A549 (cell line): ENCODE results near the gene ROBO1. TPM values are rescaled to one million over a fixed set of nuclear protein-coding genes. Genes with fewer than 3 reads are reported as not detected.

Source experiments
- ATAC-seq, 2 experiments: fragments of 200-7000 bp in 1 of 2; fragments of >200 bp in 1 of 2; cut with Nextera tagmentation in 1 of 2; cut with Tn5 transposase in 1 of 2; 3 replicates each; pipeline versions ENCODE4 v1.8.0 to v1.9.1; 2018 to 2020; ENCODE audit warnings: mild to moderate bottlenecking in 1 of 2, moderate library complexity in 1 of 2
- CTCF ChIA-PET: fragments of 300-600 bp; sonication (Branson Sonifier 250); formaldehyde crosslinking; extraction: SDS; loops from one replicate; lab custom pipeline; 2021; ENCODE audit warnings: antibody characterized with exemption, inconsistent platforms; lab: Yijun Ruan, JAX
- POLR2A ChIA-PET: fragments of 350-600 bp; formaldehyde crosslinking; extraction: SDS; loops from one replicate; lab custom pipeline; 2021; ENCODE audit warnings: antibody characterized with exemption, inconsistent platforms; lab: Yijun Ruan, JAX
- DNase-seq, 2 experiments: peaks; one replicate each; pipeline versions ENCODE4 v3.0.0 to v3.0.0-alpha.2; 2011 to 2016; ENCODE audit warnings: low read depth in 1 of 2, low spot score in 1 of 2
- FAIRE-seq: peaks from 2 replicates; lab custom pipeline; 2011; peaks lifted over from hg19 to GRCh38; lab: Jason Lieb, UNC
- H3K27ac ChIP-seq, 2 experiments: fragments of >200 bp; sonication (Bioruptor Twin); formaldehyde crosslinking; 3 replicates each; pipeline ENCODE4 v1.5.1; 2016 to 2017
- H3K4me1 ChIP-seq: fragments of >200 bp; sonication (Bioruptor Twin); formaldehyde crosslinking; 3 replicates; pipeline ENCODE4 v1.6.1; 2016
- H3K4me2 ChIP-seq: fragments of >200 bp; sonication (Bioruptor Twin); formaldehyde crosslinking; 3 replicates; pipeline ENCODE4 v1.6.1; 2016
- H3K4me3 ChIP-seq: fragments of >200 bp; sonication (Bioruptor Twin); formaldehyde crosslinking; 3 replicates; pipeline ENCODE4 v1.5.1; 2016
- H3K9me3 ChIP-seq: fragments of >200 bp; sonication (Bioruptor Twin); formaldehyde crosslinking; 3 replicates; pipeline ENCODE4 v1.6.1; 2016
- BHLHE40 ChIP-seq: IDR thresholded peaks from 2 replicates; pipeline ENCODE4 v1.6.1; 2012; ENCODE audit warnings: low read depth, low read length, inconsistent platforms
- CBX8 ChIP-seq: fragments of 200-600 bp; sonication (generic); IDR thresholded peaks from 2 replicates; pipeline ENCODE4 v1.6.1; 2016
- CHD4 ChIP-seq: fragments of 200-600 bp; sonication (generic); IDR thresholded peaks from 2 replicates; pipeline ENCODE4 v1.6.1; 2016; ENCODE audit warnings: antibody characterized with exemption, mild to moderate bottlenecking, borderline replicate concordance
- EHF ChIP-seq: fragments of 250-450 bp; sonication (Bioruptor Pico); IDR thresholded peaks from 2 replicates; pipeline ENCODE4 v1.5.0; 2020; ENCODE audit warnings: mild to moderate bottlenecking
- EHMT2 ChIP-seq: fragments of 200-600 bp; sonication (generic); IDR thresholded peaks from 2 replicates; pipeline ENCODE4 v1.6.1; 2016; ENCODE audit warnings: antibody characterized with exemption, low read depth, mild to moderate bottlenecking, moderate library complexity
- ESRRA ChIP-seq: fragments of 150-350 bp; IDR thresholded peaks from 2 replicates; pipeline ENCODE4 v1.6.1; 2014; ENCODE audit warnings: mild to moderate bottlenecking, low read length, borderline replicate concordance
- FOXS1 ChIP-seq: fragments of 250-450 bp; sonication (Bioruptor Pico); IDR thresholded peaks from 2 replicates; pipeline ENCODE4 v1.5.0; 2020; ENCODE audit warnings: mild to moderate bottlenecking, moderate library complexity
- GATA3 ChIP-seq: IDR thresholded peaks from 2 replicates; pipeline ENCODE4 v1.6.1; 2012; ENCODE audit warnings: borderline replicate concordance
- HDAC2 ChIP-seq: fragments of 200-600 bp; sonication (generic); IDR thresholded peaks from 2 replicates; pipeline ENCODE4 v1.6.1; 2016
- MAFK ChIP-seq: fragments of 450-650 bp; IDR thresholded peaks from 2 replicates; pipeline ENCODE4 v1.6.1; 2014; ENCODE audit not compliant: partially characterized antibody
- MYC ChIP-seq: IDR thresholded peaks from 2 replicates; pipeline ENCODE4 v1.6.1; 2012; ENCODE audit warnings: mild to moderate bottlenecking, inconsistent platforms, low read length, improper control_type of control experiment, borderline replicate concordance
- NPAS2 ChIP-seq: fragments of 250-450 bp; sonication (Bioruptor Pico); IDR thresholded peaks from 2 replicates; pipeline ENCODE4 v1.8.0; 2022; ENCODE audit warnings: mild to moderate bottlenecking, moderate library complexity, borderline replicate concordance
- POLR2AphosphoS2 ChIP-seq: conservative IDR thresholded peaks from 2 replicates; pipeline ENCODE4 v1.6.1; 2012; ENCODE audit warnings: low read length, improper control_type of control experiment, inconsistent platforms
- RARB ChIP-seq: fragments of 250-450 bp; sonication (Bioruptor Pico); IDR thresholded peaks from 2 replicates; pipeline ENCODE4 v1.8.0; 2021; ENCODE audit warnings: mild to moderate bottlenecking, moderate library complexity
- RCOR1 ChIP-seq: fragments of 150-350 bp; IDR thresholded peaks from 2 replicates; pipeline ENCODE4 v1.6.1; 2014; ENCODE audit warnings: antibody characterized with exemption, low read length, low read depth
- ZC3H11A ChIP-seq: fragments of 450-650 bp; IDR thresholded peaks from 2 replicates; pipeline ENCODE4 v1.6.1; 2014; ENCODE audit warnings: antibody characterized with exemption, mild to moderate bottlenecking
- ZFP36 ChIP-seq: fragments of 450-650 bp; IDR thresholded peaks from 2 replicates; pipeline ENCODE4 v1.6.1; 2014; ENCODE audit warnings: borderline replicate concordance; ENCODE audit not compliant: partially characterized antibody
- ZNF302 ChIP-seq: fragments of 250-450 bp; sonication (Bioruptor Pico); IDR thresholded peaks from 2 replicates; pipeline ENCODE4 v1.9.0; 2021; ENCODE audit warnings: inconsistent platforms, mild to moderate bottlenecking, moderate library complexity
- ZSCAN20 ChIP-seq: fragments of 250-450 bp; sonication (Bioruptor Pico); IDR thresholded peaks from 2 replicates; pipeline ENCODE4 v1.8.0; 2022; ENCODE audit warnings: mild to moderate bottlenecking, moderate library complexity
- WGBS: methylation state at CpG from one replicate; pipeline ENCODE4 v1.1.6; 2017; ENCODE audit errors: missing lambda C conversion rate; 5-methylcytosine and 5-hydroxymethylcytosine counted together
- polyA plus RNA-seq, 4 experiments: library from polyadenylated mRNA; depleted of rRNA in 3 of 4; stranded (reverse); fragments of >200 nt; fragmentation: RNase III in 1 of 4; extraction: RNeasy Plus Mini Kit Qiagen cat#74134 plus additional on column Dnase treatment in 1 of 4; gene quantifications; 2 replicates in 3 of 4; 3 replicates in 1 of 4; pipeline ENCODE4 v1.2.3, GENCODE V29; 2011 to 2017
- TF ChIP-seq, protein P1 (sequence below): IDR thresholded peaks from 2 replicates; pipeline ENCODE4 v1.6.1; 2012
- TF ChIP-seq, protein P2 (sequence below): fragments of >200 bp; sonication (Bioruptor Twin); formaldehyde crosslinking; IDR thresholded peaks from 2 replicates; pipeline ENCODE4 v1.6.1; 2016
- TF ChIP-seq, protein P3 (sequence below): fragments of 150-350 bp; IDR thresholded peaks from 2 replicates; pipeline ENCODE4 v1.6.1; 2014; ENCODE audit warnings: low read depth, mild to moderate bottlenecking, low read length
- TF ChIP-seq, protein P4 (sequence below): IDR thresholded peaks from 2 replicates; pipeline ENCODE4 v1.6.1; 2012
- TF ChIP-seq, protein P5 (sequence below): fragments of >200 bp; sonication (Bioruptor Twin); formaldehyde crosslinking; IDR thresholded peaks from 3 replicates; pipeline ENCODE4 v1.5.1; 2016
- TF ChIP-seq, protein P6 (sequence below): fragments of 250-450 bp; sonication (Bioruptor Pico); IDR thresholded peaks from 2 replicates; pipeline ENCODE4 v1.5.0; 2020; ENCODE audit warnings: low read depth, mild to moderate bottlenecking, moderate library complexity
- TF ChIP-seq, protein P7 (sequence below): fragments of 450-650 bp; IDR thresholded peaks from 2 replicates; pipeline ENCODE4 v1.6.1; 2014; ENCODE audit warnings: antibody characterized with exemption

The ROBO1 gene
- polyA plus RNA-seq, 2 of the 4 experiments (the other 2 are of a cell fraction): 25.3 to 35.6 TPM

DNA sequence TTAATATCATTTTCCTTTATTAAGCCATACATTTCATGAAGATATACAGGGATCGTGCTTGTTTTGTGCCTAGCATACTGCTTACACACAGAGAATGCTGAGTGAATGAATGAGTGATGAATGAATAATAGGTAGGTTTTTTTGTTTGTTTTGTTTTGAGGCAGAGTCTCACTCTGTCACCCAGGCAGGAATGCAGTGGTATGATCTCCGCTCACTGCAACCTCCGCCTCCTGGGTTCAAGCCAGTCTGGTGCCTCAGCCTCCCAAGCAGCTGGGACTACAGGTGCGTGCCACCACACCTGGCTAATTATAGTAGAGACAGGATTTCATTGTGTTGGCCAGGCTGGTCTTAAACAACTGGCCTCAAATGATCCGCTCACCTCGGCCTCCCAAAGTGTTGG lies 400.0 kb downstream of the ROBO1 start:
- DNase-seq: no peak
- ChIA-PET POLR2A (no interaction called here), CTCF (interaction anchor here (1.4 kb wide), 1 partner anchor 282 kb away, joined by 8 read pairs; no protein-coding TSS in a partner anchor)
- WGBS: 56% methylated on average over 6 of the region's 6 CpGs
- Histone ChIP-seq H3K27ac (no peak overlapping the region), H3K4me1 (no peaks in the 10 kb centered on the region), H3K4me2 (no peak overlapping the region), H3K4me3 (no peak overlapping the region), H3K9me3 (no peaks in the 10 kb centered on the region)
- ATAC-seq: no peak
- FAIRE-seq: no peak
- no peak for TF ChIP-seq ZFP36
- no peak for TF ChIP-seq RARB (CRISPR knock-in tag)
- TF ChIP-seq, protein P1, sequence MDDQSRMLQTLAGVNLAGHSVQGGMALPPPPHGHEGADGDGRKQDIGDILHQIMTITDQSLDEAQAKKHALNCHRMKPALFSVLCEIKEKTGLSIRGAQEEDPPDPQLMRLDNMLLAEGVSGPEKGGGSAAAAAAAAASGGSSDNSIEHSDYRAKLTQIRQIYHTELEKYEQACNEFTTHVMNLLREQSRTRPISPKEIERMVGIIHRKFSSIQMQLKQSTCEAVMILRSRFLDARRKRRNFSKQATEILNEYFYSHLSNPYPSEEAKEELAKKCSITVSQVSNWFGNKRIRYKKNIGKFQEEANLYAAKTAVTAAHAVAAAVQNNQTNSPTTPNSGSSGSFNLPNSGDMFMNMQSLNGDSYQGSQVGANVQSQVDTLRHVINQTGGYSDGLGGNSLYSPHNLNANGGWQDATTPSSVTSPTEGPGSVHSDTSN: no peak
- TF ChIP-seq HDAC2: no peak
- TF ChIP-seq, protein P2, sequence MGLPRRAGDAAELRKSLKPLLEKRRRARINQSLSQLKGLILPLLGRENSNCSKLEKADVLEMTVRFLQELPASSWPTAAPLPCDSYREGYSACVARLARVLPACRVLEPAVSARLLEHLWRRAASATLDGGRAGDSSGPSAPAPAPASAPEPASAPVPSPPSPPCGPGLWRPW: no peak
- no peak for TF ChIP-seq RCOR1
- TF ChIP-seq ESRRA: no peak
- TF ChIP-seq, protein P3, sequence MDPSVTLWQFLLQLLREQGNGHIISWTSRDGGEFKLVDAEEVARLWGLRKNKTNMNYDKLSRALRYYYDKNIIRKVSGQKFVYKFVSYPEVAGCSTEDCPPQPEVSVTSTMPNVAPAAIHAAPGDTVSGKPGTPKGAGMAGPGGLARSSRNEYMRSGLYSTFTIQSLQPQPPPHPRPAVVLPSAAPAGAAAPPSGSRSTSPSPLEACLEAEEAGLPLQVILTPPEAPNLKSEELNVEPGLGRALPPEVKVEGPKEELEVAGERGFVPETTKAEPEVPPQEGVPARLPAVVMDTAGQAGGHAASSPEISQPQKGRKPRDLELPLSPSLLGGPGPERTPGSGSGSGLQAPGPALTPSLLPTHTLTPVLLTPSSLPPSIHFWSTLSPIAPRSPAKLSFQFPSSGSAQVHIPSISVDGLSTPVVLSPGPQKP: no peak
- no peak for TF ChIP-seq ZC3H11A
- TF ChIP-seq FOXS1 (CRISPR knock-in tag): no peak
- TF ChIP-seq ZNF302: no peak
- no peak for TF ChIP-seq NPAS2 (CRISPR knock-in tag)

DNA sequence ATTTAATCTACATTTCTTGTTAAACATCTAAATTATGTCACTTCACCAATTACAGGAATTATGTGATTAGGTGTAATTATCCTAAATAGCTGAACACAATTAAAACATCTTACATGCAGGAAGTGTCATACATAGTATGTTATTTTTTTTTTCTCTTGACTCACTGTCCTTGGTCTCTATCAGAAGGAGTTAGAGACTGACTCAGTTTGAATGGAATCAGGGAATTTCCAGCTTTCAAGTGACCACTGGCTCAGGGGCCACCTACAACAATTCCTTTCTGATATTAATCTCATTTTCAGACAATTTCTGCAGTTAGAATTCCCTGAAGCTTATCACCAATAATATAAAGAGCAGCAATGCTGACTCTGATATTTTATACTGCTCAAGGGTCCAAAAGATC lies 400.7 kb downstream of the ROBO1 start:
- Histone ChIP-seq H3K4me1 (no peaks in the 10 kb centered on the region), H3K4me3 (no peak overlapping the region), H3K9me3 (no peaks in the 10 kb centered on the region), H3K4me2 (no peak overlapping the region), H3K27ac (no peak overlapping the region)
- POLR2A ChIA-PET: no interaction called here
- ATAC-seq (no peak), FAIRE-seq (no peak), DNase-seq (no peak)
- CTCF ChIA-PET: interaction anchor here (0.7 to 1.4 kb wide), 2 partner anchors 281 to 321 kb away, joined by 3 to 8 read pairs; no protein-coding TSS in a partner anchor
- TF ChIP-seq, protein P4, sequence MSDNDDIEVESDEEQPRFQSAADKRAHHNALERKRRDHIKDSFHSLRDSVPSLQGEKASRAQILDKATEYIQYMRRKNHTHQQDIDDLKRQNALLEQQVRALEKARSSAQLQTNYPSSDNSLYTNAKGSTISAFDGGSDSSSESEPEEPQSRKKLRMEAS: no peak
- TF ChIP-seq MAFK (peak; percentile 5), RARB (CRISPR knock-in tag) (no peak)

DNA sequence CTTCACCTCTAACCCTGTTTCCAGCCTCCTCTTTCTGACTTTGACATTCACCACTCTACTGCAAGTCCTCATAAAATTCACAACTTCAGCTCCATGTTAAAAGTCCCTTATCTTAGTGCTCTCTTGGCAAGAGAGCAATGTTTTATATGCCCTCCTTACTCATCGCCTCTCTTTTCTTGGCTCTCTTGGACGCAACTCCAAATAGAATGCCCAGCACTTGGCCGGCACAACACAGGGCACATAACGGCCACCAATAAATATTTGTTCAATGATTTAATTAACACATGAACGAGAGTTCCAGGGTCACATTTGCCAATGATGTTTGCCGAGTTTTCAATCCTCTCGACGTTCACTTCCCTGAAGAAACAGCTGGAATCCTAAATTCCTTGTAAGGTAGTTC lies 401.4 kb downstream of the ROBO1 start:
- no peak overlapping the region for H3K27ac ChIP-seq
- no peaks in the 10 kb centered on the region for H3K9me3 ChIP-seq

More for the DNA sequence above, 401.4 kb downstream of the ROBO1 start:
- FAIRE-seq (no peak), DNase-seq (no peak), ATAC-seq (no peak)
- TF ChIP-seq, protein P5, sequence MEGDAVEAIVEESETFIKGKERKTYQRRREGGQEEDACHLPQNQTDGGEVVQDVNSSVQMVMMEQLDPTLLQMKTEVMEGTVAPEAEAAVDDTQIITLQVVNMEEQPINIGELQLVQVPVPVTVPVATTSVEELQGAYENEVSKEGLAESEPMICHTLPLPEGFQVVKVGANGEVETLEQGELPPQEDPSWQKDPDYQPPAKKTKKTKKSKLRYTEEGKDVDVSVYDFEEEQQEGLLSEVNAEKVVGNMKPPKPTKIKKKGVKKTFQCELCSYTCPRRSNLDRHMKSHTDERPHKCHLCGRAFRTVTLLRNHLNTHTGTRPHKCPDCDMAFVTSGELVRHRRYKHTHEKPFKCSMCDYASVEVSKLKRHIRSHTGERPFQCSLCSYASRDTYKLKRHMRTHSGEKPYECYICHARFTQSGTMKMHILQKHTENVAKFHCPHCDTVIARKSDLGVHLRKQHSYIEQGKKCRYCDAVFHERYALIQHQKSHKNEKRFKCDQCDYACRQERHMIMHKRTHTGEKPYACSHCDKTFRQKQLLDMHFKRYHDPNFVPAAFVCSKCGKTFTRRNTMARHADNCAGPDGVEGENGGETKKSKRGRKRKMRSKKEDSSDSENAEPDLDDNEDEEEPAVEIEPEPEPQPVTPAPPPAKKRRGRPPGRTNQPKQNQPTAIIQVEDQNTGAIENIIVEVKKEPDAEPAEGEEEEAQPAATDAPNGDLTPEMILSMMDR: no peak
- TF ChIP-seq CHD4 (no peak), GATA3 (no peak), ZSCAN20 (no peak), BHLHE40 (no peak), EHF (no peak), ZNF302 (no peak), RARB (CRISPR knock-in tag) (no peak), EHMT2 (no peak), ESRRA (no peak), RCOR1 (no peak), POLR2AphosphoS2 (no peak), CBX8 (no peak), MYC (no peak)
- TF ChIP-seq, protein P6, sequence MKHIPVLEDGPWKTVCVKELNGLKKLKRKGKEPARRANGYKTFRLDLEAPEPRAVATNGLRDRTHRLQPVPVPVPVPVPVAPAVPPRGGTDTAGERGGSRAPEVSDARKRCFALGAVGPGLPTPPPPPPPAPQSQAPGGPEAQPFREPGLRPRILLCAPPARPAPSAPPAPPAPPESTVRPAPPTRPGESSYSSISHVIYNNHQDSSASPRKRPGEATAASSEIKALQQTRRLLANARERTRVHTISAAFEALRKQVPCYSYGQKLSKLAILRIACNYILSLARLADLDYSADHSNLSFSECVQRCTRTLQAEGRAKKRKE: no peak
- TF ChIP-seq, protein P3: no peak
- TF ChIP-seq, protein P7, sequence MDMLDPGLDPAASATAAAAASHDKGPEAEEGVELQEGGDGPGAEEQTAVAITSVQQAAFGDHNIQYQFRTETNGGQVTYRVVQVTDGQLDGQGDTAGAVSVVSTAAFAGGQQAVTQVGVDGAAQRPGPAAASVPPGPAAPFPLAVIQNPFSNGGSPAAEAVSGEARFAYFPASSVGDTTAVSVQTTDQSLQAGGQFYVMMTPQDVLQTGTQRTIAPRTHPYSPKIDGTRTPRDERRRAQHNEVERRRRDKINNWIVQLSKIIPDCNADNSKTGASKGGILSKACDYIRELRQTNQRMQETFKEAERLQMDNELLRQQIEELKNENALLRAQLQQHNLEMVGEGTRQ: no peak
- WGBS: 27% methylated on average over 8 of the region's 8 CpGs
- Histone ChIP-seq H3K4me3 (no peak overlapping the region), H3K4me2 (no peak overlapping the region), H3K4me1 (no peaks in the 10 kb centered on the region)
- CTCF ChIA-PET: interaction anchor here (0.7 to 1.4 kb wide), 2 partner anchors 280 to 320 kb away, joined by 3 to 8 read pairs; no protein-coding TSS in a partner anchor
- POLR2A ChIA-PET: no interaction called here
